ENCODE measurements around the gene DSTN.
A peak's percentile ranks its signal among the peaks of the same experiment; 100 is the strongest.

The DSTN gene

DNA sequence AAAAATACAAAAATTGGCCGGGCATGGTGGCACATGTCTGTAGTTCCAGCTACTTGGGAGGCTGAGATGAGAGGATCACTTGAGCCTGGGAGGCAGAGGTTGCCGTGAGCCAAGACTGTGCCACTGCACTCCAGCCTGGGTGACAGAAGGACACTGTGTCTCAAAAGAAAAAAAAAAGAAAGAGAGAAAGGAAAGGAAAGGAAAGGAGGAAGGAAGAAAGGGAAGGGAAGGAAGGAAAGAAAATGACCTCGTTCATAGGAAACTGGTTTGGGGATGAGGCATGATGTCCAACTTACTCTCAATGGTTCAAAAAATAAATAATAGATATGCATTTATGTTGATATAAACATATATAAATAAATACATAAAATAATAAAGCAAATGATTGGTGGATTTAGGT lies 31.9 kb upstream of the DSTN start:
- H3K27me3 Mint-ChIP-seq = peaks cover 21% of the 10 kb centered on the region
- no peak overlapping the region for H3K27ac Mint-ChIP-seq
- peaks cover 14% of the 10 kb centered on the region for H3K4me1 Mint-ChIP-seq (ENCODE audit: low read depth)
- H3K4me3 Mint-ChIP-seq = no peak overlapping the region
- H3K9me3 Mint-ChIP-seq = no peaks in the 10 kb centered on the region
- H3K36me3 Mint-ChIP-seq (ENCODE audit: low read depth) = no peaks in the 10 kb centered on the region
- DNase-seq = no peak

GRCh38 chr20:17538517-17539170 lies 31.2 kb upstream of the DSTN start:
- peaks cover 10% of the 10 kb centered on the region for H3K4me1 Mint-ChIP-seq (ENCODE audit: low read depth)
- DNase-seq = no peak
- H3K27me3 Mint-ChIP-seq = peaks cover 24% of the 10 kb centered on the region
- H3K27ac Mint-ChIP-seq = no peak overlapping the region
- H3K36me3 Mint-ChIP-seq (ENCODE audit: low read depth) = no peaks in the 10 kb centered on the region
- no peak overlapping the region for H3K4me3 Mint-ChIP-seq
- H3K9me3 Mint-ChIP-seq = no peaks in the 10 kb centered on the region

DNA sequence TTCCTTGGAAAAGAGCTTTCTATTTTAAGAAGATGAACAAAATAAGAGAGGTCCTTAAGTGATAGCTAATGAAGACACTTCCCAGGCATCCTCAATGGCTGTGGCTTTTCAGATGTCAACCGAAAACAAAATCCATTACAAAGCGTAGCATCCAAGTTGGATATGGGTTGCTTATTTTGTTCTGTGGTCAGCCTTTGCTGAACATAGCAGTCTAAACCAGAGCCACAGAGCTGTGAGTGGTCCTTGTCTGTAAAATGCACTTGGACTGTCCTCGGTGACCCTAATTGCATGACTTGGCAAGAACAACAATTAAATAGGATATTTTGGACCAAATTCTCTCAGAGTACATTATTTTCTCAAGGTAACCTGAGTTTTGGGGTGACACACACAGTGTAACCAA lies 28.3 kb upstream of the DSTN start:
- Mint-ChIP-seq H3K9me3 (no peaks in the 10 kb centered on the region), H3K4me1 (ENCODE audit: low read depth) (peaks cover 8% of the 10 kb centered on the region), H3K4me3 (no peak overlapping the region), H3K27ac (no peak overlapping the region), H3K36me3 (ENCODE audit: low read depth) (no peaks in the 10 kb centered on the region), H3K27me3 (peaks cover 29% of the 10 kb centered on the region)
- no peak for DNase-seq

DNA sequence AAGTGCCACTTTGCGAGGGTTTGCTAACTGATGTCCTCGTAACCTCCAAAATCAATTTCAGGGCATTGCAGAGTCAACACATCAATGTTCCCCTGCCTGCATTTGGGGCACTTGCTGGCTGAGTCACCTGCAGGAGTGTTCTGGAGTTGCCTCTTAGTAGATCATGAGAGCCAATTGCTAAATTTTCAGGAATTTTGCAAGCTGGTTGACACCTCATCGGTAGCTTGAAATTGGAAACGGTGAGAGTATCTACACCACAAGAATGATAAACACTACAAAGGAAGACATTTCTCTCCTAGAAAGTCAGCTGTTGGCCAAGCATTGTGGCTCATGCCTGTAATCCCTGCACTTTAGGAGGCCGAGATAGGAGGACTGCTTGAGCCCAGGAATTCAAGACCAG lies 27.9 kb upstream of the DSTN start:
- Mint-ChIP-seq H3K4me1 (ENCODE audit: low read depth) (peaks cover 8% of the 10 kb centered on the region), H3K4me3 (no peak overlapping the region), H3K36me3 (ENCODE audit: low read depth) (no peaks in the 10 kb centered on the region), H3K9me3 (no peaks in the 10 kb centered on the region), H3K27ac (no peak overlapping the region), H3K27me3 (peaks cover 28% of the 10 kb centered on the region)
- DNase-seq = no peak

DNA sequence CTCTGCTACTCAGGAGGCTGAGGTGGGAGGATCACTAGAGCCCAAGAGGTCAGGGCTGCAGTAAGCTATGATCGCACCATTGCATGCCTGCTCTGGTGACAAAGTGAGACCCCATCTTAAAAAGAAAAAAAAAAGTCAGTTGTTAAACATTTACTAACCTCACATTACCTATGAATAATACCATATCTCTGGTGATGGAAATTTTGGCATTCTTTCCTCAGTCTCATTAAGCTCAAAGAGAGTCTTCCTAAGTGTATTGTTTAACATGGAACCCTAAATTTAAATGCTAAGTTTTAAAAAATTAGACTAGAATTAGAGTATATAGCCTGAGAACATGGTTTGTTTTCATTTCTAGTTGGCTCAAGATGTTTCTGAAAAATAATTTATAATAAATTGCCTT lies 27.4 kb upstream of the DSTN start:
- Mint-ChIP-seq H3K27me3 (peaks cover 25% of the 10 kb centered on the region), H3K27ac (no peak overlapping the region), H3K4me3 (no peak overlapping the region), H3K9me3 (no peaks in the 10 kb centered on the region), H3K4me1 (ENCODE audit: low read depth) (peaks cover 5% of the 10 kb centered on the region), H3K36me3 (ENCODE audit: low read depth) (no peaks in the 10 kb centered on the region)
- no peak for DNase-seq

DNA sequence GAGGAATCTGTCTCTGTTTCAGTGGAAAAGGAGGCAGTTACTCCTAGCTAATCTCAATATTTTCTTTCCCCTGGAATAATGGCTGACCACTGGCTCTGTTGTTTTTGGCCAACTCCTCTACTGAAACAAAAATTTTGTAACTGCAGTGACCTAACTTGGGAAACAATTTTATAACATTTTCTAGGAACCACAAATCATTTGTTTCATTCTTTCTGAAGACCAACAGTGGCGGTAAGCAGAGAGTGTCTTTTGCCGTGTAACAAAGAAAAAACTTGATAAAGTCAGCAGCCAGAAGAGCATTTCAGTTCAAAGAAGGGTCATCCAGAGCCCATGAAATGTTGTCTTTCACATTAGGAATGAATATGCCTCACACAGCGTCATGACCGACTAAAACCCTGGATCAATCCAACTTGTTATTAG lies 26.9 kb upstream of the DSTN start:
- H3K27me3 Mint-ChIP-seq = peaks cover 21% of the 10 kb centered on the region
- H3K9me3 Mint-ChIP-seq = no peaks in the 10 kb centered on the region
- DNase-seq = no peak
- H3K4me1 Mint-ChIP-seq (ENCODE audit: low read depth) = peaks cover 5% of the 10 kb centered on the region
- no peak overlapping the region for H3K4me3 Mint-ChIP-seq
- H3K27ac Mint-ChIP-seq = no peak overlapping the region
- H3K36me3 Mint-ChIP-seq (ENCODE audit: low read depth) = no peaks in the 10 kb centered on the region

GRCh38 chr20:17543531-17544131 lies 26.2 kb upstream of the DSTN start:
- peaks cover 19% of the 10 kb centered on the region for H3K27me3 Mint-ChIP-seq
- no peaks in the 10 kb centered on the region for H3K9me3 Mint-ChIP-seq
- H3K36me3 Mint-ChIP-seq (ENCODE audit: low read depth) = no peaks in the 10 kb centered on the region
- DNase-seq = no peak
- H3K4me1 Mint-ChIP-seq (ENCODE audit: low read depth) = peaks cover 2% of the 10 kb centered on the region
- no peak overlapping the region for H3K4me3 Mint-ChIP-seq
- H3K27ac Mint-ChIP-seq = no peak overlapping the region

- Mint-ChIP-seq H3K27ac (no peak overlapping the region), H3K27me3 (peaks cover 23% of the 10 kb centered on the region), H3K4me1 (ENCODE audit: low read depth) (no peaks in the 10 kb centered on the region), H3K4me3 (no peak overlapping the region), H3K36me3 (ENCODE audit: low read depth) (no peaks in the 10 kb centered on the region), H3K9me3 (no peaks in the 10 kb centered on the region)
- no peak for DNase-seq
These were observed 24.7 kb upstream of the DSTN start for GRCh38 chr20:17545127-17545526.

- H3K4me3 Mint-ChIP-seq = no peak overlapping the region
- no peaks in the 10 kb centered on the region for H3K4me1 Mint-ChIP-seq (ENCODE audit: low read depth)
- DNase-seq = no peak
- H3K27me3 Mint-ChIP-seq = peaks cover 11% of the 10 kb centered on the region
- no peaks in the 10 kb centered on the region for H3K36me3 Mint-ChIP-seq (ENCODE audit: low read depth)
- no peaks in the 10 kb centered on the region for H3K9me3 Mint-ChIP-seq
- H3K27ac Mint-ChIP-seq = no peak overlapping the region
These were observed 20.7 kb upstream of the DSTN start for GRCh38 chr20:17549131-17549530.

DNA sequence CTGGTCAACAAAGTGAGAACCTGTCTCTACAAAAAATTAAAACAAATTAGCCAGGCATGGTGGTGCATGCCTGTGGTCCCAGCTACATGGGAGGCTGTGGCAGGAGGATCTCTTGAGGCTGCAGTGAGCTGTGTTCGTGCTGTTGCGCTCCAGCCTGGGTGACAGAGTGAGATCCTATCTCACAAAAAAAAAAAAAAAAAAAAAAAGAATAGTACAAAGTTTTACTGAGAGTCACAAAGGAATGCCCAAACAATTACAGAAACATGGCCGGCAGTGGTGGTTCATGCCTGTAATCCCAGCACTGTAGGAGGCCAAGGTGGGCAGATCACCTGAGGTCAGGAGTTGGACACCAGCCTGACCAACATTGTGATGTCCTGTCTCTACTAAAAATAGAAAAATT lies 14.8 kb upstream of the DSTN start:
- no peak for DNase-seq
- no peaks in the 10 kb centered on the region for H3K27me3 Mint-ChIP-seq
- no peak overlapping the region for H3K27ac Mint-ChIP-seq
- H3K9me3 Mint-ChIP-seq = no peaks in the 10 kb centered on the region
- H3K4me3 Mint-ChIP-seq = no peak overlapping the region
- peaks cover 28% of the 10 kb centered on the region for H3K4me1 Mint-ChIP-seq (ENCODE audit: low read depth)
- H3K36me3 Mint-ChIP-seq (ENCODE audit: low read depth) = no peaks in the 10 kb centered on the region

GRCh38 chr20:17556837-17557674 lies 12.8 kb upstream of the DSTN start:
- Mint-ChIP-seq H3K4me3 (no peak overlapping the region), H3K27ac (no peak overlapping the region), H3K27me3 (no peaks in the 10 kb centered on the region), H3K4me1 (ENCODE audit: low read depth) (peaks cover 42% of the 10 kb centered on the region), H3K36me3 (ENCODE audit: low read depth) (no peaks in the 10 kb centered on the region), H3K9me3 (no peaks in the 10 kb centered on the region)
- DNase-seq = no peak

GRCh38 chr20:17557675-17558006 lies 12.2 kb upstream of the DSTN start:
- H3K27me3 Mint-ChIP-seq = no peaks in the 10 kb centered on the region
- no peak for DNase-seq
- no peaks in the 10 kb centered on the region for H3K36me3 Mint-ChIP-seq (ENCODE audit: low read depth)
- no peak overlapping the region for H3K4me3 Mint-ChIP-seq
- peaks cover 42% of the 10 kb centered on the region for H3K4me1 Mint-ChIP-seq (ENCODE audit: low read depth)
- H3K27ac Mint-ChIP-seq = no peak overlapping the region
- H3K9me3 Mint-ChIP-seq = no peaks in the 10 kb centered on the region

DNA sequence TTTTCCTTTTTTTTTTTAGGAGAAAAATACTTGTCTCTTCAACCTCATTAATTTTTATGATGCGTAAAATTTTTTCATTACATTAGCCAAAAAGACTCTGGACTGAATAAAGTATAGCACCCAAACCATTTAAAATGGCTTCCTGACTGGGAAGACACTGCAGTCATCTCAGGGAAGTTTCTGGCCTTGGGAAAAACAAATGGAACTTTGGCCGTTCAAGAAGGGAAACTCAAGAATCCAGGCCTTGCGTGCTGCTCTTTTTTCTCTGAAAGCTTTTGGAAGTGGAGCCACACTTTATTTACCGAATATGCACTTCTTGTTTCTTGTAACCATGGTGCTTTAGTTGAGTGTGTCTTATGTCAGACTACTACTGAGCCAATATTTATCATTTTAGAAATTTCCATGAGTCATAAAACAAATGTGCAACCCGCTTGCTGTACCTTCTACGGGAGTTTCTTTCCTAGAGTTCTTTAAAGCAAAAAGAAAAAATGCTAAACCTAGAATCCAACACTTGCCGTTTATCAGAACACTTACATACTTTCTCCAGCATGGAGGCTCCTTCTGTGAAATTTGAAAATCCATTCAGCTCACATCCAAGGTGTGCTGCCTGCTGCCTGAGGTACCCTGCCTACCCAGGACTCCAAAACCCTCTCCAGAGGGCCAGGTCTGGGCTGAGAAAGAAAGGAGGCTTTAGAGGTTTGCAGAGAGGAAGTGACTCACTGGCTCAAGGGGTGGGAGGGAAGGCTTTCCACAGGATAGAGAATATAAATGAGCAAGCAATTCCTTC lies 11.5 kb upstream of the DSTN start:
- Mint-ChIP-seq H3K9me3 (no peaks in the 10 kb centered on the region), H3K4me3 (peak overlapping the region; percentile 63), H3K27me3 (no peaks in the 10 kb centered on the region), H3K4me1 (ENCODE audit: low read depth) (peaks cover 42% of the 10 kb centered on the region), H3K27ac (peak overlapping the region; percentile 96), H3K36me3 (ENCODE audit: low read depth) (no peaks in the 10 kb centered on the region)
- DNase-seq = no peak

- Mint-ChIP-seq H3K4me1 (ENCODE audit: low read depth) (peaks cover 42% of the 10 kb centered on the region), H3K27ac (peak overlapping the region; percentile 96), H3K27me3 (no peaks in the 10 kb centered on the region), H3K36me3 (ENCODE audit: low read depth) (no peaks in the 10 kb centered on the region), H3K9me3 (no peaks in the 10 kb centered on the region), H3K4me3 (peak overlapping the region; percentile 63)
- no peak for DNase-seq
These were observed 11.0 kb upstream of the DSTN start for GRCh38 chr20:17558941-17559304.
